GM19025 (cell line): ENCODE results near the gene GABBR2.

Experiments
- ATAC-seq: cut with Tn5 transposase; IDR thresholded peaks from one replicate; pipeline ENCODE4 v1.9.1; 2021; ENCODE audit warnings: mild to moderate bottlenecking, low read depth, moderate library complexity; ENCODE audit not compliant: unreplicated experiment

Gene GABBR2

GRCh38 chr9:98418578-98419259 lies 290.0 kb downstream of the GABBR2 start:
- no peak for ATAC-seq

GRCh38 chr9:98416294-98417248 lies 292.2 kb downstream of the GABBR2 start:
- ATAC-seq = no peak

GRCh38 chr9:98415782-98416181 lies 293.0 kb downstream of the GABBR2 start:
- ATAC-seq = no peak

- no peak for ATAC-seq
These were observed 295.7 kb downstream of the GABBR2 start for GRCh38 chr9:98413084-98413483.

GRCh38 chr9:98412101-98412842 lies 296.5 kb downstream of the GABBR2 start:
- ATAC-seq = no peak

DNA sequence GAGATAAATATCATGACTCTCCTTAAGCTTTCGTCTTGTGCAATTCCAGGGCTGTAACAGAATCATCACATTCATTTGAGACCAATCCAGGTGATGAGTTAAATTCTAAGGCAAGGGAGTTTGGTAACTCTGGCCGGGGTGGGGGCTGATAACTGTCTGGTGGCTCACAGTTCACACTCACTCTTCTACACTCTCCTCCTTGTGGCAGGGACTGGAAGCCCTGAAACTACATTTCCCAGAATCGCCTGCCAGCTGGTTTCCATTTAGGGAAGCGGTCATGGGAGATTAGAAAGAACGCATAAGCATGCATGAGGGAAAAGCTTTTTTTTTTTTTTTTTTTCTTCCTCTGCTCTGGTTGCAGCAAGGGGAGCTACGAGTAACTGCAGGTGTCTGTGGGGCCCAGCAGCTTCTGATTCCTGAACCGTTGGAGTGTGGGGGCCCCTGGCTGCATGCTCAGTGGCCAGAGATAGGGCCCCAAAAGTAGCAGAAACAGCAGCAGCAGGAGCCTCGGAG lies 298.5 kb downstream of the GABBR2 start:
- ATAC-seq = no peak

- ATAC-seq = no peak
These were observed 299.0 kb downstream of the GABBR2 start for GRCh38 chr9:98409719-98410118.

DNA sequence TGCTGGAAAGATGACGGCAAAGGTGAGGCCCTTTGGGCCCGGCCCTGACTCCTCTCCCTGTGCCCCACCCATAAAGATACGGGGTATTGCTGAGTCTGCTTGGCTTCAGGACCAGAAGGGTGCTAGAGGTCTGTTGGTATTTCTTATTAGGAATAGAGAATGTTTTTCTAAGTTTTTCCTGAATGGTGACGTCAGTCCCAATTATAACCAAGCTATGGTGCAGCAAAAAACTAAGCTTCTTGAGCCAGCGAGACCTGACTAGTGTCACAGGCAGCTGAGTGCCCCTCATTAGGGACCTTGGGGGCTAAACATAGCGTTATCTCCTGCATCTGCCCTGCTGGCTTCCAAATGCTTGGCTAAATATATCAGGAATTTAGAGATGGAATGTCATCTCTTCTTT lies 302.3 kb downstream of the GABBR2 start:
- no peak for ATAC-seq

DNA sequence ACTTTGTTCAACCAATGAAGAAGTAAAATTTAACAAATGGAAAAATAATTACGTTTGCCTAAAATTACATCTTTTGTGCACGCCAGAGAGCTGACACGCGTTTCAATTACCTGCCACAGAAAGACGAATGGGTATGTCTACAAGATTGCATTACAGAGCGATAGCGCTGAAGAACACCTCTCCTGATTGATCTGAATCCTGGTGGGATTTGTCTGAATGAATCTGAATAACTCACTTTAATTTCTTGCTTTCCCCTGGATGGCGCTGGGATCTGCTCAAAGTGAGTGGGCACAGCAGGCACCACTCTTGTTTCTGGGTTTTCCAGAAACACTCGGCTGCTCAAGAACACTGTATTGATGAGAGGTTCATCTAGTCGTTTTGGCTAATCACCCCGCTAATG lies 304.5 kb downstream of the GABBR2 start:
- ATAC-seq = no peak

DNA sequence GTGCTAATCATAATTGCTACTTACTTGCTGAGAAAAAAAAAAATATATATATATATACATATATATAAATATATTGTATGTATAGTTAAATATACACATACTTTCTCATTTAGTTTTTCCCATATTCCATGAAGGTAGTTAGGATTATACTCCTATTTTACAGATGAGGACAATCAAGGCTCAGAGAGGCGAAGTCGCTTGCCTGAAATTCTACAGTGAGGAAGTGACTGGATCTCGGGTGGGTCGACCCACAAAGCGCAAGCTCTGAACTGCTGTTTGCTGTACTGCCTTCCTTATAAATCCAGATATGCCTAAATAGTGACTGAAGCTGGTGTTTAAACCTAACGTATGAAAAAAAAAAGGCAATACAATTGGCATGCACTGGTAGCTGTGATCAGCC lies 305.0 kb downstream of the GABBR2 start:
- no peak for ATAC-seq

DNA sequence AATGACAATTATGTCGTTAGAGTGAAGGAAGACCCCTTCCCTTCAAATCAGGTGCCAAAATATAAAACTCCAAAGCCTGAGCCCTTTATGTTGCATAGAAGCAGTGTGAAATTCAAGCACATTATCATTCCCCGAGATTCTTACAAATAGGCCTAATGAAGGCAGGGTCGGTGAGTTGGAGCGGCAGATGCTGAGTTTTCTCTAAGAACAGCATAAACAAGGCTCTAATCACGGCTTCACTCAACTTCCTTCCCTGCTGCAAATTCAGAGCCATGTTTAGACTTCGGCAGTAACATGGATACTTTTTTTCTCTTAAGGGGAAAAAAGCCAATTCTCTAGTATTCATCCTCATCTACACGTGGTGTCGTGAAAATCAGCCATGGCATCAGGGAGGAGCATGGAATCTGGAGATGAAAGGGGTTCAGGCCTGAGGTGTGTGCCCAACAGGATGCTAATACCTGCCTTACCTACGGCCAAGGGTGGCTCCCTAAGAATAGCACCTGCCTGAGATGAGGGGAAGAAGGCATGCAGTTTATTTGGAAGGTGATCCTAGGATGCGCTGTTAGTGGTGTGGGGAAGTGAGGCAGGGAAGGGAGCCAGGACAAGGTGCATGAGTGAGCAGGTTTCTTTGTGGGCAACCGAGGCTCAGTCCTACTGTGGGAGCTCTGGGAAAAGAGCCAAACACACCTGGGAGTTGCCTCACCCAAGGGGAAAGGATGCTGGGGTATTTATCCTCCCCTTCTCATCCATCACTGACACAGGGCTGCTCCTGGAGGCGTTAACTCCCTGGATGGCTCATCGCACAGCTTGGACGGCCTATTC lies 306.5 kb downstream of the GABBR2 start:
- ATAC-seq = no peak

- ATAC-seq = no peak
These were observed 307.4 kb downstream of the GABBR2 start for GRCh38 chr9:98401140-98402018.

GRCh38 chr9:98399950-98400683 lies 308.6 kb downstream of the GABBR2 start:
- no peak for ATAC-seq

DNA sequence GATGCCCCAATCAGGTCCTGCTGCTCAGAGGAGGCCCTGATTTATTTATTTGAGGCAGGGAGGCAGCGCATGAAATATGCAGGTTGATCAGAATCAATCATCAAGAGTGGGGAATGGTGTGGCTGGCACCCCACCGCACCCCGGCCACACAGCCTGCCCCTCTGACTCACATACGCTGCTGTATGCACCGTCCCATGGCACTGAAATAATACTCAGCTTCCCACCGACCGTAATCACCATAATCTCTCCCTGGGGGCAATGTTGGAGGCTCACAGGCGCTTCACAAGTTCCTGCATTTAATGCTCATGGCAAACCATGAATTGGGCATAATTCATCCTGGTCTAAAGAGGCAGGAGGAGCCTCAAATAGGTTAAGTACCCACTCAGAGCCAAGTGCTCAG lies 312.1 kb downstream of the GABBR2 start:
- no peak for ATAC-seq

DNA sequence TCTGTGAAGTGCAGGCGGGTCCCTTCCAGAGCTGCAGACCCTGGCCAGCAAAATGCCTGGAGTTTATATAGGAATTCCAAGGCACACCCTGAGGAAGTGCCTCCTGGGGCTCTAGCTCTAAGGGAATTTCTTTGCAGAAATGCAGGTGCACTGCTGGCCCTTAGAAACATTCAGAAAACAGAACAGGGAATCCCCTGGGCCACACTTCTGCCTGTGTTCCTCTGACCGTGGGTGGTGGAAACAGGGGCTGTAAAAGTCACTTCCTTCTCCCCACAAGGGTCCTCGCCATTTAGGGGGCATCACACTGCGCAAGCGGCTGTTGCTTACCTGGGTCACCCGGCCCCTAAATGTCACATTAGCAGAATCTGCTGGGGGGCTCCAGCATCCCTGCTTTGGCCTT lies 312.5 kb downstream of the GABBR2 start:
- no peak for ATAC-seq

DNA sequence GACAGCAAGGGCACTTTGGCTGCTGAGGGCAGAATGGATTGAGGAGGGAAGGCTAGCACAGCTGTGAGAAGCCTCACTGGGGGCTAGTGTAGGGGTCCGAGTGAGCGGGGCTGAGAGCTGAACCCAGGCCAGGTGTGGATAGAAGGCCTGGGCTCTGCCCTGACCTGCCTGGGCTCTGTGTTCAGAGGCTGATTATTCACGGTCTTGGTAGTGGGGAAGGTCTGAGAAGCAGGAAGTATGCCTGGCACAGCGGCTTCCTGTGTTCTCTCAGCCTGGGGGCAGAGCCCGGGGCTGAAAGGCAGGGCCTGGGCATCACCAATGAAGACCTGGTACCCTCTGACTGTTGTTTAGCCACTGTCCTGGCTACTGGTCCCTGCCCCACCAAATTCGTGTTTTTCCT lies 316.9 kb downstream of the GABBR2 start:
- no peak for ATAC-seq

- no peak for ATAC-seq
These were observed 317.3 kb downstream of the GABBR2 start for GRCh38 chr9:98391406-98391805.

- no peak for ATAC-seq
These were observed 323.0 kb downstream of the GABBR2 start for GRCh38 chr9:98385751-98386150.
